Suprapubic skin (tissue), 4 donors: ENCODE data around the gene TRIM26. TPM values are rescaled to one million over a fixed set of nuclear protein-coding genes. Genes with fewer than 3 reads are reported as not detected.
"Not testable (repeated sequence)": the region's sequence is repeated elsewhere in the genome, so short reads cannot be mapped to it uniquely, and the experiment has no call there.

ENCODE experiments used
- DNase-seq, 2 donors: peaks; one replicate each; pipeline ENCODE4 v3.0.0-alpha.2; 2019; ENCODE audit warnings: low spot score in 2 of 2
- H3K27ac ChIP-seq: fragments of 200-600 bp; sonication (generic); one replicate; pipeline ENCODE4 v1.5.1; 2019
- H3K27me3 ChIP-seq: fragments of 200-600 bp; sonication (generic); one replicate; pipeline ENCODE4 v1.5.1; 2019
- H3K36me3 ChIP-seq: fragments of 200-600 bp; sonication (generic); one replicate; pipeline ENCODE4 v1.5.1; 2019
- H3K4me1 ChIP-seq: fragments of 200-600 bp; sonication (generic); one replicate; pipeline ENCODE4 v1.5.1; 2019
- H3K4me3 ChIP-seq: fragments of 200-600 bp; sonication (generic); one replicate; pipeline ENCODE4 v1.5.1; 2019; ENCODE audit warnings: mild to moderate bottlenecking
- H3K9me3 ChIP-seq: fragments of 200-600 bp; sonication (generic); one replicate; pipeline ENCODE4 v1.5.1; 2019
- EP300 ChIP-seq: sonication (generic); formaldehyde crosslinking; IDR thresholded peaks from one replicate; pipeline ENCODE4 v1.6.1; 2017; ENCODE audit warnings: antibody characterized with exemption
- POLR2A ChIP-seq, 2 donors: fragments of 450-650 bp; IDR thresholded peaks; one replicate each; pipeline ENCODE4 v1.6.1; 2017; ENCODE audit warnings: antibody characterized with exemption in 2 of 2, mild to moderate bottlenecking in 2 of 2, moderate library complexity in 2 of 2
- POLR2AphosphoS5 ChIP-seq, 3 donors: sonication (generic); formaldehyde crosslinking; IDR thresholded peaks; one replicate each; pipeline ENCODE4 v1.6.1; 2017; ENCODE audit warnings: antibody characterized with exemption in 3 of 3
- WGBS: methylation state at CpG from one replicate; pipeline ENCODE4 v1.1.5; 2018; 5-methylcytosine and 5-hydroxymethylcytosine counted together
- total RNA-seq, 4 donors: library from RNA; depleted of rRNA; stranded (reverse); fragments of >200 nt; gene quantifications; one replicate each; pipeline ENCODE4 v1.1.0, GENCODE V29; 2016
- TF ChIP-seq, protein P1 (sequence below), 2 donors: fragments of 200-600 bp in 1 of 2; fragments of 450-650 bp in 1 of 2; sonication (generic) in 1 of 2; IDR thresholded peaks; one replicate each; pipeline ENCODE4 v1.5.1; 2016 to 2019; ENCODE audit warnings: antibody characterized with exemption in 2 of 2, mild to moderate bottlenecking in 1 of 2, moderate library complexity in 1 of 2

The TRIM26 gene
- total RNA-seq, 4 donors from 2014 or later = 61.3 to 79.0 (median 72.5) TPM

DNA sequence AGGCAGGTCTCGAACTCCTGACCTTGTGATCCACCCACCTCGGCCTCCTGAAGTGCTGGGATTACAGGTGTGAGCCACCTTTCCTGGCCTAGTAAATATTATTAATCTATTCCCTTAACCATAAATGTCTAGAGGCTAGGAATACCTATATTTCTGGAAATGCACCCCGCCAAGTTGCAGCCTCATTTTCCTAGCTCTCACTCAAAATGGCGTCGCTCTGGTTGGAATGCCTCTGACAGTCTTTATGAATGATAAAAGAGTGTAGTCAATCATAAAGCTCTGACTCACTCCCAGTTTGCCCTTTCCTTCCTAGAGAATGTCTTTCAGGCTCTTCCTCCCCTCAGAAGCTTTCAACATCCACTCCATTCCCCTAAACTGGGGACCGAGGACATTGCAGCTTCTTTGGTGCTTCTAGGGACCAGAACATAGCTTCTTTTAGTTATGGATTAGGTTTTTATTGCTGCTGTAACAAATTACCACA, 14.1 kb upstream of the TRIM26 start:
- DNase-seq = no peak
- H3K36me3 ChIP-seq = no peaks in the 10 kb centered on the region
- H3K27ac ChIP-seq = no peak overlapping the region
- TF ChIP-seq, protein P1, sequence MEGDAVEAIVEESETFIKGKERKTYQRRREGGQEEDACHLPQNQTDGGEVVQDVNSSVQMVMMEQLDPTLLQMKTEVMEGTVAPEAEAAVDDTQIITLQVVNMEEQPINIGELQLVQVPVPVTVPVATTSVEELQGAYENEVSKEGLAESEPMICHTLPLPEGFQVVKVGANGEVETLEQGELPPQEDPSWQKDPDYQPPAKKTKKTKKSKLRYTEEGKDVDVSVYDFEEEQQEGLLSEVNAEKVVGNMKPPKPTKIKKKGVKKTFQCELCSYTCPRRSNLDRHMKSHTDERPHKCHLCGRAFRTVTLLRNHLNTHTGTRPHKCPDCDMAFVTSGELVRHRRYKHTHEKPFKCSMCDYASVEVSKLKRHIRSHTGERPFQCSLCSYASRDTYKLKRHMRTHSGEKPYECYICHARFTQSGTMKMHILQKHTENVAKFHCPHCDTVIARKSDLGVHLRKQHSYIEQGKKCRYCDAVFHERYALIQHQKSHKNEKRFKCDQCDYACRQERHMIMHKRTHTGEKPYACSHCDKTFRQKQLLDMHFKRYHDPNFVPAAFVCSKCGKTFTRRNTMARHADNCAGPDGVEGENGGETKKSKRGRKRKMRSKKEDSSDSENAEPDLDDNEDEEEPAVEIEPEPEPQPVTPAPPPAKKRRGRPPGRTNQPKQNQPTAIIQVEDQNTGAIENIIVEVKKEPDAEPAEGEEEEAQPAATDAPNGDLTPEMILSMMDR (IDR thresholded peaks at IDR 0.05) = no peak
- TF ChIP-seq EP300 (no peak), POLR2AphosphoS5 (IDR thresholded peaks at IDR 0.05) (no peak), POLR2A (IDR thresholded peaks at IDR 0.05) (no peak)
- H3K9me3 ChIP-seq = no peaks in the 10 kb centered on the region
- 92% methylated on average over 6 of the region's 6 CpGs for WGBS
- no peak overlapping the region for H3K4me3 ChIP-seq
- no peaks in the 10 kb centered on the region for H3K4me1 ChIP-seq
- H3K27me3 ChIP-seq = no peaks in the 10 kb centered on the region

DNA sequence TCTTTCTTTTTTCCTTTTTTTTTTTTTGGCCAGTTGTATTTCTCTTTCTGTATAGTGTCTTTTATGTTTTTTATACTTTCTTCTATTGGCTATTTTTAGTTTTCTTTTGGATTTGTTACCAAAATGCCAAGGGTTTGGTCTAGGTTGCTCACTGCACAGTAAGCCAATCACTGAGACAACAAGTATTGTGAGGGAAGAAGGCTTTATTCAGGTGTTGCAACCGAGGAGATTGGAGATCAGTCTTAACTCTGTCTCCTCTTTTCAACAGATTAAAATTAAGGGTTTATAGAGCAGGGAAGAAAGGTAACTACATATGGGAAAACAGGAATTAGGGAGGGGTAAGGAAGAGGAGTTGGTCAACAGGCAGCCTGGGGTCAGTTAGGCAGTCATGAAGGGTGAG, 10.1 kb upstream of the TRIM26 start:
- Histone ChIP-seq H3K9me3 (no peaks in the 10 kb centered on the region), H3K27me3 (no peaks in the 10 kb centered on the region), H3K4me1 (no peaks in the 10 kb centered on the region), H3K4me3 (no peak overlapping the region), H3K27ac (no peak overlapping the region), H3K36me3 (no peaks in the 10 kb centered on the region)
- TF ChIP-seq POLR2AphosphoS5 (IDR thresholded peaks at IDR 0.05) (no peak), POLR2A (IDR thresholded peaks at IDR 0.05) (no peak), EP300 (no peak)
- TF ChIP-seq, protein P1 (IDR thresholded peaks at IDR 0.05) = no peak
- no peak for DNase-seq
- 82% methylated on average over 1 of the region's 1 CpG for WGBS

DNA sequence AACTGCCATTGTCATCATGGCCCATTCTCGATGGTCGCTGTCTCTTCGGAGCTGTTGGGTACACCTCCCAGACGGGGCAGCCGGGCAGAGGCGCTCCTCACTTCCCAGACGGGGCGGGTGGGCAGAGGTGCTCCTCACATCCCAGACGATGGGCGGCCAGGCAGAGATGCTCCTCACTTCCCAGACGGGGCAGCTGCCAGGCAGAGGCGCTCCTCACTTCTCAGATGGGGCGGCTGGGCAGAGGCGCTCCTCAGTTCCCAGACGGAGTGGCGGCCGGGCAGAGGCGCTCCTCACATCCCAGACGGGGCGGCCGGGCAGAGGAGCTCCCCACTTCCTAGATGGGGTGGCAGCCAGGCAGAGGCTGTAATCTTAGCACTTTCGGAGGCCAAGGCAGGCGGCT, 8.8 kb upstream of the TRIM26 start:
- 97% methylated on average over 11 of the region's 23 CpGs for WGBS
- H3K36me3 ChIP-seq = not testable (repeated sequence)

DNA sequence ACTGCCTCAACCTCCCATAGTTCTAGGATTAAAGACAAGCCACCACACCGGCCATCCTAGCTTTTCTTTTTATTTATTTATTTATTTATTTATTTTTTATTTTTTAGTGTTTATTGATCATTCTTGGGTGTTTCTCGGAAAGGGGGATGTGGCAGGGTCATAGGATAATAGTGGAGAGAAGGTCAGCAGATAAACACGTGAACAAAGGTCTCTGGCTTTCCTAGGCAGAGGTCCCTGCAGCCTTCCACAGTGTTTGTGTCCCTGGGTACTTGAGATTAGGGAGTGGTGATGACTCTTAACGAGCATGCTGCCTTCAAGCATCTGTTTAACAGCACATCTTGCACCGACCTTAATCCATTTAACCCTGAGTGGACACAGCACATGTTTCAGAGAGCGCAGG, 8.2 kb upstream of the TRIM26 start:
- H3K27me3 ChIP-seq, H3K36me3 ChIP-seq, H3K4me1 ChIP-seq, H3K27ac ChIP-seq, H3K9me3 ChIP-seq, H3K4me3 ChIP-seq, DNase-seq: not testable (repeated sequence)
- WGBS = 81% methylated on average over 6 of the region's 6 CpGs

More for the DNA sequence above, 8.8 kb upstream of the TRIM26 start:
- not testable (repeated sequence) for H3K9me3 ChIP-seq, DNase-seq, H3K4me1 ChIP-seq, H3K4me3 ChIP-seq, H3K27me3 ChIP-seq, H3K27ac ChIP-seq

DNA sequence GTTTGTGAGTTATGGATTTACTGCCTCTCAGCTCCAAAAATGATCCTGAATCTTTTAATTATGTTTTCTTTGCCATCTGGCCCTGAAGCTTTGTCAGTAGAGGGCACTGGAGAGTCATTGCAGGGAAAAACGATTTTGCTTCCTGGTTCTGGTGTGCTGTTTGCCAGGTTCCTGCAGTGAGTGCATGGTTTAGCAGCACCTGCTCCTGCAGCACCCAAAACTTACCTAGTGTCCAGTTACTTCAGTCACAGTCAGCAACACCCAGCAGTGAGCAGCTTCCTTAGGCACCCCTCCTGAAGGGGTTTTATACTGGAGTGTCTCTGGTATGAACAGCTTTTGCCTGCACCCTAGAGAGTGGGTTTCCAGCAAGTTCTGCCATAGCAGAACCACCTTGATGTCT, 6.0 kb upstream of the TRIM26 start:
- 0% methylated on average over 1 of the region's 1 CpG for WGBS
- H3K4me1 ChIP-seq = peaks cover 3% of the 10 kb centered on the region
- no peak overlapping the region for H3K27ac ChIP-seq
- no peaks in the 10 kb centered on the region for H3K36me3 ChIP-seq
- H3K4me3 ChIP-seq = no peak overlapping the region
- DNase-seq = no peak
- TF ChIP-seq POLR2A (IDR thresholded peaks at IDR 0.05) = no peak
- TF ChIP-seq, protein P1 (IDR thresholded peaks at IDR 0.05) = peak in 1 of 2 donors; percentile 82
- H3K9me3 ChIP-seq = no peaks in the 10 kb centered on the region
- no peaks in the 10 kb centered on the region for H3K27me3 ChIP-seq

DNA sequence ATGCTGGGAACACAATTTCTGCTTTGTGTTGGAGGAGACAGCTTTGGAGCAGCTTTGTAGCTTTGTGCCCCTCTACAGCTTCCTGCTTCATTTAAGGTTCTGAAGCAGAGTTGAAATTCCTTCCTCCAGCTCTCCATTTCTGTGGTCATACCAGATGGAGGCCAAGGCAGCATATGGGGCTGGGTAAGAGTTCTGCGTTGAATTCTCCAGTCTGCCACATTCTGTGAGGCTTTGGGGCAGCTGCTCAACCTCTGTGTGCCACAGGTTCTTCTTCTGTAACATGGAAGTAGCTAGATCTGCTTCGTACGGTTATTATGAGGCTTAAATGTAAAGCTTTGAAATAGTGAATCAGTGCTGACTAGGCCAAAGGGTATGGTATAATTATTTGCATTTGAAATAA, 2.9 kb upstream of the TRIM26 start:
- H3K27ac ChIP-seq = no peak overlapping the region
- H3K9me3 ChIP-seq = no peaks in the 10 kb centered on the region
- DNase-seq = no peak
- WGBS = 63% methylated on average over 3 of the region's 3 CpGs
- peaks cover 18% of the 10 kb centered on the region for H3K4me1 ChIP-seq
- H3K4me3 ChIP-seq = no peak overlapping the region
- TF ChIP-seq POLR2A (IDR thresholded peaks at IDR 0.05) (no peak), EP300 (no peak), POLR2AphosphoS5 (IDR thresholded peaks at IDR 0.05) (no peak)
- TF ChIP-seq, protein P1 (IDR thresholded peaks at IDR 0.05) = no peak
- no peaks in the 10 kb centered on the region for H3K36me3 ChIP-seq
- no peaks in the 10 kb centered on the region for H3K27me3 ChIP-seq
